ENCODE results near the gene PRKCA.

PRKCA gene

DNA sequence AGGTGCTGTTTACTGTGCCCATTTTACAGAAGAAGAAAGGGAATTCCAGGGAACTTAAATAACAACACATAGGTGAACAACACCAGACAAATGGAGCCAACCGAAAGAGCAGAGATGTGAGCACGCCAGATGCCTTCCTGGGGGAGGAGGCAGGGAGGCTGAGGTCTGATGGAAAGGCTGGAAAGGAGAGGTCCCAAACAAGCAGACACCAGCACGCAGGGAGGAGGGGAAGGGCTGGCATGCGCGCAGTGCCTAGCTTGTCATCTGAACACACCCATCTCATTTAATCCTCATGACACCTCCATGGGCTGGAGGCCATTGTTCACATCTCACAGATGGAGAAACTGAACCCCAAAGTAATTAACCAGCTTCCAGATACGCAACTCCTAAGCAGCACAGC is 511.6 kb downstream of the PRKCA start:
- H3K27me3 Mint-ChIP-seq: peaks cover 6% of the 10 kb centered on the region
- DNase-seq: no peak
- H3K4me3 Mint-ChIP-seq: no peak overlapping the region
- H3K36me3 Mint-ChIP-seq (ENCODE audit: low read depth): peaks cover under 1% of the 10 kb centered on the region
- no peaks in the 10 kb centered on the region for H3K4me1 Mint-ChIP-seq (ENCODE audit: low read depth)
- H3K9me3 Mint-ChIP-seq: peaks cover 8% of the 10 kb centered on the region
- H3K27ac Mint-ChIP-seq: no peak overlapping the region

DNA sequence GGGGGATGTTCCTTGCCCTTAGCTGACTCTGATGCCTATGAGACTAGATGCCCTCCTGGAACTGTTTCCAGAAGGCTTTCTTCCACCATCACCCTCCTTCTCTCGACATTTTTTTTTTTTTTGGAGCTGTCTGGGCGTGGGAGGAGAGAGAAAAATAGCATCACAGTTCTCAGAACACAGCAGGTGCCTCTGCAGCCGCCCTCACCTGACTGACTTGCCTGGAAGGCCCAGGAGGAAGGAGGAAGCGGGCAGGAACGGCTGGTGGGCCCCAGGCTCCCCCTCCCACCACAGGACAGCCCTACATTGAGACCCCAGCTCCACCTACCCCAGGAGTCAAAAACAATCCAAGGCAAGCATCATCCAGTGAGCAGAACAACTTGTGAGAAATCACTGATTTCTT is 512.2 kb downstream of the PRKCA start:
- H3K4me3 Mint-ChIP-seq: no peak overlapping the region
- no peak overlapping the region for H3K27ac Mint-ChIP-seq
- H3K27me3 Mint-ChIP-seq: peaks cover 6% of the 10 kb centered on the region
- no peaks in the 10 kb centered on the region for H3K4me1 Mint-ChIP-seq (ENCODE audit: low read depth)
- H3K9me3 Mint-ChIP-seq: peaks cover 9% of the 10 kb centered on the region
- no peak for DNase-seq
- H3K36me3 Mint-ChIP-seq (ENCODE audit: low read depth): no peaks in the 10 kb centered on the region

DNA sequence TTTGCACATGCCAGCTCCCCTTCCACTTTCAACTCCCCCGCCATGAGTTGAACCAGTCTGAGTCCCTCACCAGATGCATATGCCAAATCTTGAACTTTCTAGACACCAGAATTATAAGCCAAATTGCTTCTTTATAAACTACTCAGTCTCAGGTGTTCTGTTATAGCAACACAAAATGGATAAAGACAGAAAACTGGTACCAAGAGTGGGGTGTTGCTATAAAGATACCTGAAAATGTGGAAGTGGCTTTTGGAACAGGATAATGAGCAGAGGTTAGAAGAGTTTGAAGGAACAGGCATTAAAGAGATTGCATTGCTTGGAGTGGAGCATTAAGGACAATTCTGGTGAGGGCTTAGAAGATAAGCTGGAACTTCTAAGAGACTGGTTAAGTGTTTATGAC is 515.3 kb downstream of the PRKCA start:
- Mint-ChIP-seq H3K27ac (no peak overlapping the region), H3K27me3 (peaks cover 9% of the 10 kb centered on the region), H3K4me1 (ENCODE audit: low read depth) (no peaks in the 10 kb centered on the region), H3K4me3 (no peak overlapping the region), H3K36me3 (ENCODE audit: low read depth) (no peaks in the 10 kb centered on the region), H3K9me3 (peaks cover 9% of the 10 kb centered on the region)
- DNase-seq: no peak

DNA sequence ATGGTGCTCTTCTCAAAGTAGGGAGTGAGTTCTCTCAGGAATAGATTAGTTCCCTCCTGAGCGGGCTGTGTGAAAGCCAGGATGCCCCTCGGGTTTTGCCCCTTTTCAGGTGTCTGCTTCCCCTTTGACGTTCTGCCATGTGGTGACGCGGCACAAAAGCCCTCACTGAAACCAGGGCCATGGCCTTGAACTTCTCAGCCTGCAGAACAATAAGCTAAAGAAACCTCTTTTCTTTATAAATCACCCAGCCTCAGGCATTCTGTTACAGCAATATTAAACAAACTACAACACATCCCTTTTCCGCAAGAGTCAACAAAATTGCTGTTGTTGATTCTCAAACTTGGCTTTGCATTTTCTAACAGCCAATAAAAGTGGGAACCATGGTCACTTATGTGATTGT is 517.1 kb downstream of the PRKCA start:
- Mint-ChIP-seq H3K4me1 (ENCODE audit: low read depth) (no peaks in the 10 kb centered on the region), H3K4me3 (no peak overlapping the region)

DNA sequence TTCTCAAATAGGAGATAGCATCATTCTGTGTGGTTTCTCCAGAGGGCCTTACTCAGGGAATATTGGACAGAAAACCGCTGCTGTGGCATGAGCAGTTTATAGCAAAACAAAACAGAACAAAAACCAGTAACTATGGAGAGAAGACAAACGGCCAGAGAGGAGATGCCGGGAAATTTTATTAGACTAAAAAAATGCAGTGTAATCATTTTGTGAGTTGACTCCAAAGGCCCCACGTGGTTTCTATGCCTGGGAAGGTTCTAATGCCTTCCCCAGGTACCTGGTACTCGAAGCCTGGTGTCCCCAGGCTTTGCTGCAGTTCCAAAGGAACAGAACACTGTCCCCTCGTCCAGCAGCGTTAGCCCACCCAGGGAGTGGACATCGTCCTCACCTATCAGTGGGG is 519.6 kb downstream of the PRKCA start:
- H3K27ac Mint-ChIP-seq: no peak overlapping the region
- H3K36me3 Mint-ChIP-seq (ENCODE audit: low read depth): no peaks in the 10 kb centered on the region
- H3K9me3 Mint-ChIP-seq: peaks cover 9% of the 10 kb centered on the region
- peaks cover 20% of the 10 kb centered on the region for H3K27me3 Mint-ChIP-seq
- no peaks in the 10 kb centered on the region for H3K4me1 Mint-ChIP-seq (ENCODE audit: low read depth)
- no peak overlapping the region for H3K4me3 Mint-ChIP-seq
- no peak for DNase-seq

More for the DNA sequence above, 517.1 kb downstream of the PRKCA start:
- H3K27ac Mint-ChIP-seq: no peak overlapping the region
- H3K9me3 Mint-ChIP-seq: peaks cover 9% of the 10 kb centered on the region
- DNase-seq: no peak
- peaks cover 6% of the 10 kb centered on the region for H3K27me3 Mint-ChIP-seq
- H3K36me3 Mint-ChIP-seq (ENCODE audit: low read depth): no peaks in the 10 kb centered on the region

DNA sequence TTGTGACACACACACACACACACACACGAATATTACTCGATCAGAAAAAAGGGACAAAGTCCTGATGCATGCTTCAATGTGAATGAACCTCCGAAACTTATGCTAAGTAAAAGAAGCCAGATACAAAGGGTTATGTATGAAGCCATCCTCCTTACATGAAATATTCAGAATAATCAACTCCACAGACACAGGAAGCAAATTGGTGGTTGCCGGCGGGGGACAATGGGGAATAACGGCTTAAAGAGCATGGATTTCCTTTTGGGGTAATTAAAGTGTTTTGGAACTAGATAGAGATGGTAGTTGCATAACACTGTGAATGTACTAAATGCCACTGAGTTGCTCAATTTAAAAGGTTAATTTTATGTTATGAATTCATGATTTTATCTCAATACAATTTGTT is 524.4 kb downstream of the PRKCA start:
- no peak for DNase-seq
- peaks cover 55% of the 10 kb centered on the region for H3K27me3 Mint-ChIP-seq
- no peaks in the 10 kb centered on the region for H3K36me3 Mint-ChIP-seq (ENCODE audit: low read depth)

DNA sequence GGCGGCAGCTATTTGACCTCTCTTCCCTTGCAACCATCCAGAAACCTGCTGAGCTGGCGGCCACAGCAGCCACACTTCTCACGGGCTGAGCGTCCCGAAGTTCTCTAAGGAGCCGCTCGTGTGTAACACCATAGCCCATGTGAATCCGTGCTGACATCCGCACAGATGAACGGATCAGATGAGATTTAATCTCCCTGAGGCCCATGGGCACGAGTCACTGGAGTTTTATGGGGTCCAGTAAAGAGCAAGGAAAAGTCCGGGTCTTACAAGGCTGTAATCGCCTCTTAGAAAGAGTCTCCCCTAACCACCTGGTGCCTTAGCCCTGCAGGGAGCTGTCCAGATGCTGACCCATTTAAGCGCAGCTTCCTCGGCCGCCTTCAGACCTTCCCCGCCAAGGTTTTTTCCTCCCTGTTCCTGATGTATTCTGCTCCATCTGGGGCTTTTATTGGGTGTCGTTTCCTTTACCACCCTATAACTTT is 527.0 kb downstream of the PRKCA start:
- Mint-ChIP-seq H3K4me1 (ENCODE audit: low read depth) (peaks cover 4% of the 10 kb centered on the region), H3K4me3 (no peak overlapping the region), H3K27ac (no peak overlapping the region), H3K9me3 (no peaks in the 10 kb centered on the region), H3K27me3 (peaks cover 76% of the 10 kb centered on the region), H3K36me3 (ENCODE audit: low read depth) (no peaks in the 10 kb centered on the region)
- DNase-seq: no peak

More for the DNA sequence above, 524.4 kb downstream of the PRKCA start:
- H3K4me3 Mint-ChIP-seq: no peak overlapping the region
- H3K27ac Mint-ChIP-seq: no peak overlapping the region
- H3K4me1 Mint-ChIP-seq (ENCODE audit: low read depth): peaks cover 4% of the 10 kb centered on the region
- H3K9me3 Mint-ChIP-seq: no peaks in the 10 kb centered on the region

DNA sequence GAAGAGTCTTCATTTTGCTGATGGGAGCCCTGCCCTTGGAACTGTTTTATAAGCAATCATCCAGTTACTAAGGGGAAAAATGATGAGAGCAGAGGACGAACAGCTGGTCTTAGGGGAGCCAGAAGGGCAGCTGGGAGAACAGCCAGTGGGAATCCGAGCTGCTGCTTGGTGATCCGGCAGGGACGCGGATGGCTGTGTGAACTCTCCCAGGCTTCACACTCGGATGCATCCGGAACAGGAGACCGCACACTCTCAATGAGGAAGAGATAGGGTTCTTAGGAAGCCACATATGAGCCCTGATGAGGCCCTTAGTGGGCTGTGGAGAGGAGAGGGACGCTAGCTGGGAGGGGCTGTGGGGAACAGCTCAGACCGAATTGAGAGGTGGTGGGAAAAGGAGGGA is 527.5 kb downstream of the PRKCA start:
- DNase-seq: no peak
- Mint-ChIP-seq H3K9me3 (no peaks in the 10 kb centered on the region), H3K4me3 (no peak overlapping the region), H3K4me1 (ENCODE audit: low read depth) (peaks cover 4% of the 10 kb centered on the region), H3K27ac (no peak overlapping the region), H3K36me3 (ENCODE audit: low read depth) (no peaks in the 10 kb centered on the region), H3K27me3 (peaks cover 75% of the 10 kb centered on the region)

DNA sequence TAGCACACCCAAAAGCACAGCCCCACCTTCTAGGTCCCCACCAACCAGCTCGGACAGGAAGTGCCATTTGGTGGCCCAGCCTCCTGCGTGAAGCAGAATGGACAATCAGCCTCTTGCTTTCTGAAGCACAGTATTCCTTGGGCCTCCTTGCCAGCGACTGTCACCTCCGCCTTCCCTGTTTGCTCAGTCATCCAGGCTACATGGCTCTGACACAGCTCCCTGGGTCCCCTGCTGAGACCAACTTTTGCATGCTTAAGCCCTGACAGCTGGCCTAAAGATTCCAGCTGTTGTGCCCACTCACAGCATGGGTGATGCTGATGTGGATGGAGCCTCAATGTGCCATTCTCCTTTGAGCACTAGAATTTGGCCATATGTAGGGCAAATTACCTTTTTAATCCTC is 528.0 kb downstream of the PRKCA start:
- H3K9me3 Mint-ChIP-seq: no peaks in the 10 kb centered on the region
- H3K4me1 Mint-ChIP-seq (ENCODE audit: low read depth): peaks cover 4% of the 10 kb centered on the region
- peaks cover 77% of the 10 kb centered on the region for H3K27me3 Mint-ChIP-seq
- H3K4me3 Mint-ChIP-seq: no peak overlapping the region
- no peak for DNase-seq
- H3K36me3 Mint-ChIP-seq (ENCODE audit: low read depth): no peaks in the 10 kb centered on the region
- no peak overlapping the region for H3K27ac Mint-ChIP-seq

DNA sequence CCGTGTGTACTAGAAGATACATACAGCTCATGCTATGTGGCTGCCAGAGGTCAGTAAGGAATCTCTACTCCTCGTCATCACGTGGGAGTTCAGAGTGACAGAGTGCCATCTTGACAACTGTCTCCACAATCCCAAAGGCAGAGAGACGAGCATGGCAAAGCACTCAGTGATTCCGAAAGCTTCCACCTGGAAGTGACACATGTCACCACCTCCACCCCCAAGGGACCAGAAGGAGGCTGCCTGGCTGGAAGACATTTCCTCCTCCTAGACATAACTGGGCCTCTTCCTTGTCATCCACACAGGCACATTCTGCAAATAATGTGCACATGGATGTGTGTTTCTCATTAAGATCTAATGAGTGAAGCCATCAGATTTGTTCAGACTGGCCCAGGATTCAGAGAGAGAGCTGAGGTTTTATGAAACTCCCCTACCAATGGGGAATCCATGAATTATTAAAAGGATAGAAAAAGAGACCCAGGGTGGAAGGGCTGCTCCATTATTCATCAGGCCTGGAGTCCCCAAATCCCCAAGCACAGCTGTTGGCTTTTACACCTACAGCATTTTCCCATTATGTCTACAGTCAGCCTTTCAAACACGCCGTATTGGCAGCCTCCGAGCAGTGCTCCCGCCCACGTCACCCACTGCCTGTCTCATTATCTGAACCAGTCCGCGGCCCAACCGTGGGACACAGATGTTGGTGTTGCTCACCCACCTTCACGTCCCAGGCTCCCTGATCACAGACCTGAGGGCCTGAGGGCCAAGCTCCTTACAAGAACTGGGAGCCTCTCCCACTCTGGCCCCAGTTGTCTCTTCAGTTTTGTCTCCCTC is 529.2 kb downstream of the PRKCA start:
- H3K27ac Mint-ChIP-seq: no peak overlapping the region
- H3K9me3 Mint-ChIP-seq: no peaks in the 10 kb centered on the region
- H3K4me1 Mint-ChIP-seq (ENCODE audit: low read depth): peaks cover 4% of the 10 kb centered on the region
- no peak for DNase-seq
- no peaks in the 10 kb centered on the region for H3K36me3 Mint-ChIP-seq (ENCODE audit: low read depth)
- no peak overlapping the region for H3K4me3 Mint-ChIP-seq
- peaks cover 83% of the 10 kb centered on the region for H3K27me3 Mint-ChIP-seq

DNA sequence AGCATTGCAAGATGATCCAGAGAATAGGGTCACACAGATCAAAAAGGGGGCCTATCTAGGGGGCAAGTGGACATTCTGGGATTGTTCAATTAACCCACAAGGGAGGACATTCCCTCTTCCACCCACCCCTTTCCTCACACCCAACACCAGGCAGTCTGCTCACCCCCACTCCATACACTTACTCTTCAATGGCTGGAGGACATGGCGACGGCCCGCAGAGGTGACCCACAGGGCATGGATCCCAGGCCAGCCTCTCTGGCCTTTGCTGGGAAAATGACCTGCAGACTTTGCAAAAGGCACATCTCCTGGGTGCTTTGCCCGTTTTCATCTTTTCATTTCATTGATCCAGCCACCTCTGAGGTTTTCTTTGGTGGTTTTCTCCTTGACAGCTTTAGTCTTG is 530.8 kb downstream of the PRKCA start:
- Mint-ChIP-seq H3K4me1 (ENCODE audit: low read depth) (peaks cover 4% of the 10 kb centered on the region), H3K27ac (no peak overlapping the region), H3K4me3 (no peak overlapping the region), H3K36me3 (ENCODE audit: low read depth) (no peaks in the 10 kb centered on the region), H3K27me3 (peaks cover 79% of the 10 kb centered on the region), H3K9me3 (no peaks in the 10 kb centered on the region)
- DNase-seq: no peak

DNA sequence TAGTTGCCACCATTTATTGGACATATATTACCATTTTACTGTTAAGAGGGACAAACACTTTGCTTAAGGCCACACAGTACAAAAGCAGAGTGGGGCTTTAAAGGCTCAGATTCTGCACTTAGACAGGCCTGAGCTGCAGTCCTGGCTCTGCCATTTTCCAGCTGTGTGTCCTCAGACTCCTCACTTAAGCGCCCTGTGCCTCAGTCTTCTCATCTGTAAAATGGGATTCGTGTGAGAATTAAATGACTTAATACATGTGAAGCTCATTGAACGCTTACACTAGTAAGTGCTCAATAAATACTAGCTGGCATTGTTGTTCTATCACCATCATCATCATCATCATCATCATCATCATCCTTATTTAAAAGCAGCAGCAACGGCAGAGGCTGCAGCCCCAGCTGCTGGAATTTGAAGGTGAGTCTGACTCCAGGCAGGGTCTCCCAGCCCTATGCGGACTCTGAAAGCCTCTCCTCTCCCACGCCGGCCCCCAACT is 532.1 kb downstream of the PRKCA start:
- no peaks in the 10 kb centered on the region for H3K36me3 Mint-ChIP-seq (ENCODE audit: low read depth)
- no peaks in the 10 kb centered on the region for H3K9me3 Mint-ChIP-seq
- peaks cover 4% of the 10 kb centered on the region for H3K4me1 Mint-ChIP-seq (ENCODE audit: low read depth)
- H3K4me3 Mint-ChIP-seq: no peak overlapping the region
- no peak overlapping the region for H3K27ac Mint-ChIP-seq
- DNase-seq: no peak
- peaks cover 71% of the 10 kb centered on the region for H3K27me3 Mint-ChIP-seq

DNA sequence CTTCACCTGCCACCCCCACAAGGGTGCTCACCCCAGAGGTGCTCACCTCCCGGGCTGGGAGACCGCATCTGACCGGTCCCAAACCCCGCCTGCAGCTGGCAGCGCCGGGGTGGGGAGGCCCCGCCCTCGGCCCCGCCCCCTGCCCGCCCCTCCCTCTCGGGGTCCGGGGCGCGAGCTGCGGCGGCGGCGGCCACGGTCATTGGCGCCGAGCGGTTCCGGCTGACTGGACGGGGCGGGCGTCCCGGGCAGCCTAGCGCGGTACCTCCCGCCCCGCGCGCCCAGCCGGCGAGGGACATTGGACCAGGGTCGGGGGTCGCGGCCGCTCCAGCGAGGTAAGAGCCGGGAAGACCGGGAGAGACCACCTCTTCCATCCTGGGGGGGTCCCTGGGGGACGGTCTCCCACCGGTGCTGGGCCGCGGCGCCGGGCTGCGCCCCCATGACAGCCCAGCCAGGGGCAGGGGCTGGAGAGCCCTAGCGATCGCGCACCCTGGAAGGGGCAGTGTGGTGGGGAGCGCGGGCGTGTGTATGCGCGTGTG is 532.6 kb downstream of the PRKCA start, which contains the start of gene CACNG5:
Gene CACNG5 (plus strand): TSS at position 199 of the 536 bp plus-strand sequence. CDS start 42,216 bp downstream, outside the sequence.
- H3K27ac Mint-ChIP-seq: no peak within 1 kb of the TSS
- H3K9me3 Mint-ChIP-seq: no peaks in the 10 kb centered on the region
- no peaks in the 10 kb centered on the region for H3K36me3 Mint-ChIP-seq (ENCODE audit: low read depth)
- peaks cover 2% of the 10 kb centered on the region for H3K4me1 Mint-ChIP-seq (ENCODE audit: low read depth)
- no peak for DNase-seq
- H3K27me3 Mint-ChIP-seq: peaks cover 67% of the 10 kb centered on the region
- H3K4me3 Mint-ChIP-seq: no peak within 1 kb of the TSS

DNA sequence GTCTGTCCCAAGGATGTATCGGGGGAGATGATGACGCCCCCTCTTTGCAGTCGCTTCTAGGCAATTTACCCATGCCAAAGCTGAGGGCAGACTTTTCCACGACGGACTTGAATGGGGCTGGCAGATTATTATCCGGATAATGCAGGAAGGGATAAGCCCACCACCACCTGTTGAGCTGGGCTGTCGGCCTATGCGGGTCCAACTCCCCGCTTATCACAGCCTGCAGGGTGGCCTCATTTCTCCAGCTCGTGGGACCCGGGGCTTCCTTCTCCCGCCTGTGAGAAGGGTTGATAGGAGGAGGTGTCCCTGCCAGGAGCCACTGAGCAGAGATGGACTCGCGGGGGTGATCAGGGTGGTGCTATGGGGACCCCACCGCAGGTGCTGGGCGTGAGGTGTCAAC is 533.1 kb downstream of the PRKCA start:
- no peak for DNase-seq
- H3K4me3 Mint-ChIP-seq: no peak overlapping the region

More for the DNA sequence above, 533.1 kb downstream of the PRKCA start:
- H3K4me1 Mint-ChIP-seq (ENCODE audit: low read depth): no peaks in the 10 kb centered on the region
- peaks cover 62% of the 10 kb centered on the region for H3K27me3 Mint-ChIP-seq
- H3K36me3 Mint-ChIP-seq (ENCODE audit: low read depth): no peaks in the 10 kb centered on the region
- H3K9me3 Mint-ChIP-seq: no peaks in the 10 kb centered on the region
- H3K27ac Mint-ChIP-seq: no peak overlapping the region

Measured in activated T-cell treated with anti-CD3 and anti-CD28 coated beads, Interleukin-2, amount 50 U/mL, for 24 hours (primary cell).